Dermis blood vessel endothelial cell (primary cell): ENCODE measurements around the gene EPHB6. TPM values are rescaled to one million over a fixed set of nuclear protein-coding genes. Genes with fewer than 3 reads are reported as not detected.

ENCODE experiments used
- DNase-seq: peaks from one replicate; pipeline ENCODE4 v3.0.0; 2010
- total RNA-seq: library from RNA; depleted of rRNA; stranded (reverse); fragments of >200 nt; gene quantifications from 2 replicates; pipeline ENCODE4 v1.2.3, GENCODE V29; 2014

Gene EPHB6
- total RNA-seq, 1 donor from 2014 or later, result under 0.01 TPM

DNA sequence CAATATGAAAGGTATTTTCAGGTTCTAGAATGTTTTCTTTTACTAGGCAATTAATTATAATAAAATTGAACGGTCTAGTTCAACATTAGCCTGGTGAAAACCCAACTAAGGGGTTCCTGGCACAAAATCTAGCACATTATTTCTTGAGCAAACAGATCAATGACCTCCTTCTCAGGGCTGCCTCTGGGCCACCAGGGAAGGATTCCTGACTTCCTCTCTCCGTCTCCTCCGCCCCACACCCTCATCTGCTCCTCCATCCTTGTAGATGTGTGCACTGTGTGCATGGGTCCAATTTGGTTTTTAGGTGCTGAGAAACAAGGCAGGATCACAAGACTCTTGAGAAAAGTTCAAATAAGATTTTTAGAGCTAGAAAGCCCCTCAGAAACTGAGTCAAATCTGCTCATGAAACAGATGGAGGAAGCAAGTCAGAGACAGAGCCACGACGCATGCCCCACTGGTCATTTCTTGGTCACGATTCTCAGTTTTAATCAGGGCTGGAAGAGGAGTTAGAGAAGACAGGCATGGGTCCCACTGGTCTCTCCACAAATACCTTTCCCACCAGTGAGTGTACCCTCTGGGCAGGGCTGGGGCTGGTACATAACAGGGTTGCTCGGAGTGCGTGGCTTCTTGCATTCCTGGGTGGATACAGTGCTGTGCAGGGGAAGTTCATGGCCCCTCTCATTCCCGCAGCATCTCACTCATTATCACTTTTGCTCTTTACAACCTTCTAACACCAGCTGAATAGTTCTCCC is 26.9 kb downstream of the EPHB6 start:
- no peak for DNase-seq

DNA sequence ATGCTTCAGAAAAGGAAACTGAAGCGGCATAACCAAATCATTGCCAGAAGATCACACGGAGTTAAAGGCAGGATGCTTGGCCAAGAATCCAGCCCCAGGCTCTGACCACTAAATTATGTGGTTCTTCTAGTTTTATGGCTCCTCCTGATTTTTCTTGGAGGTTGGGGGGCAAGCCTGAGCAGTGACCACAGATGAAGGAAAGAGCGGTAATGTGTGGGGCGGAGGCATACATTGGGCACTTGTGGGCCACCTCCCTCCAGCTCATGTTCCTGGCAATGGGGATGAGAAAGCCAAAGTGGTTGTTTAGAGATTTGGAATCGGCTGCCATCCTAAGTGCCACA is 27.4 kb downstream of the EPHB6 start:
- no peak for DNase-seq

DNA sequence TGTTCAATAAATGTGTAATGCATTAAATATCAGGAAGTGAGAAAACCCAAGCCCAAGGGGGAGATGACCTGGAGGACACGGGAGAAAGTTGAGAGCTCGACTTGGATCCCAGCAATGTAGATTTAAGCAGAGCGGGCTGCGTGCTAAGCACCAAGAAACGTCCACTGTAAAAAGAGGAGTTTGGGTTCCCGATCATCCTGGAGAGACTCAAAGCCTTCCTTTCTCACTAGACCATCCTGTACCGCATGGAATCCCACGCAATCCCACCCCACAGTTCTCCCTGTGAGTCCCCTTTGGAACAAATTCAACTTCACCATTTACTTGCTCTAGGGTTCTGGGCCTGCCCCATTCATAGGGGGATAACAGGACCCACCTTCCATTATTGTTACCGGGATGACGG is 28.3 kb downstream of the EPHB6 start:
- DNase-seq, result no peak

DNA sequence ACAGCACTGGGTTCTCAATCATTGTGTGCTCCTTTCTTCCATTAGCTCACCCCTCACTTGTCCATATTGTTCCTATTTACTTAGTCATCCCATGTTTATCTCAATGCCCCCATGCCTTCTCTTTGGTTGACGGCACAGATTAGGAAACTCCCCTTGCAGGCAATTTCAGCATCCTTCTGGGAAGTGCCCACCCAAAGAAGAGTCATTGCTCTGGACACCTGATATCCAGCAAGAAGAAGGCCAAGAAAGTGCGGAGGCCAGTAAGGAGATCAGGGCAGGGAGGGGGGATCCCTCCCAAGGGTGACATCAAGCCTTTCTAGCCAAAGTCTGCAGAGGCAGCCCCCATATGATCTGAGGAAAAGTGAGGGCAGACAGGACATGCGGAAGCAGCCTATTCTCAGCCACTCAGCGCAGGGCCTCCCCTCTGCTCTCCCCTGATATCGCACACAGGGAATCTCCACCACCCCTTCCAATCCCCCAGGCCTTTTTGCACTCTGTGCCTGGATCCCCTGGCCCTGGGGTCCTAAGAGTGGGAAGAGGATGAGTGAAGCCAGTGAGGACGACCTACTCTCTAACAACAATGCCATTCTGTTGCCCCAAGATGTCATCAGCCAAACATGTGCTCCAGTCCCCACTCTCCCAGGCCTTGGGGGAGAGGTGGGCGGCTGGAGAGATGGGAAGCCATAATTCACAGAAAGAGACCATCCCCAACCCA is 28.9 kb downstream of the EPHB6 start:
- no peak for DNase-seq

DNA sequence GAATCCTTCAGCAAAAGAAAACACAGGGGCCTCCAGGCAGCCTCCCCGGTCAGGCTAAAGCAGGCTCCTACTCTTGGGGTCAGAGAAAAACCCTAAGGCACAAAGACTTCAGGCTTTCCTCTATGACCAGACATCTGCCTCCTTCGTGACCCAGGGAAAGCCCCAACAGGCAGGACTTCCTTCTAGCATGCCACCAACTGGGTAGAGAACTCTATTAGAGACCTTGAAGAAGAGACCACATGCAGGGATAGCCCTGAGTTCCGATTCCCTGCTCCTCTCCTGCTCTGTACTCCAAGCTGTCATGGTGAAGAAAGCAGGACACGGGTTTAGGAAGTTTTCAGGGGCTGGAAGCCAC is 29.4 kb downstream of the EPHB6 start:
- no peak for DNase-seq

DNA sequence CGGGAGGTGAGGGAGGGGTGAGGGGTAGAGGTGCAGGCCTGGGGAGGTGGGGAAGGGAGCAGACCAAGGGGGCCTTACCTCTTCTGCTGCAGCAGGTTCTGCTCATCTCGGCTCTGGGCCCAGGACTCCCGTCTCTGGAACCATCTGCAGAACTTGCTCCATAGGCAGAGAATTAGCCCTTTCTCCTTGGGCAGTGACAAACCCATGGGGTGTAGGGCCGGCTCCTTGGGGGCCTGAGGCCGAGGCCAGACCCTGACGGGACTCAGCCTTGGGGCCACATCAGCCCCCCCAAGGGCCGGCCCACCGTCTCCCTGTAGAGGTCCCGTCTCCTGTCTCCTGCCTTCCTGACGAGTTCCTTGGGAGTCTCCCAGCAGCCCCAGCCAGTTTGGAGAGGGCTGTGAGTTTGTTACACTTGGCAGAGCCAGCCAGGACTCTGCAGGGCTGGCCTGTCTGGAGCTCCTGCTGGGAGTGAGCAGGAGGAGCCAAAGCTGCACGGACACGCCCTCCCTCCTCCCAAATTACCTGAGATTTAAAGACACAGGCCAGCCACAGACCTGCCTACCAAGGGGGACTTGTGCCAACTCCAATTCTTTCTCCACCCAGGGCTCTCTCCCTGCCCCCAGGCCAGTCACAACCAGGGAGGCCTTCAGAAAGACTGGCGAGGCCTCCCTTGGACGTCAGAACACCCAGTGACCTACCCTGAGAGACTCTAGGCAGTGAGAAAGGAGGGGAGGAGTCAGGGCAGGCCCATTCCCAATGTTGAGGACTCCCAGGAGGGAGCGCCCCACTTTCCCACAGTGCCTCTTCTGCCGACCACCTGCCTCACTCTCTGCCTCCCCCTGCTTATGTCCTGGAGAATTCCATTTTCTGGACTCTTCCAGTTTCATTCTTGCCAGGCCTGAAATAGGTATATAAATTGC is 30.7 kb downstream of the EPHB6 start, which contains the start of gene TRPV6:
Gene TRPV6, minus strand, starts transcription at position 435 of the 920 bp plus-strand sequence.
- no peak for DNase-seq

DNA sequence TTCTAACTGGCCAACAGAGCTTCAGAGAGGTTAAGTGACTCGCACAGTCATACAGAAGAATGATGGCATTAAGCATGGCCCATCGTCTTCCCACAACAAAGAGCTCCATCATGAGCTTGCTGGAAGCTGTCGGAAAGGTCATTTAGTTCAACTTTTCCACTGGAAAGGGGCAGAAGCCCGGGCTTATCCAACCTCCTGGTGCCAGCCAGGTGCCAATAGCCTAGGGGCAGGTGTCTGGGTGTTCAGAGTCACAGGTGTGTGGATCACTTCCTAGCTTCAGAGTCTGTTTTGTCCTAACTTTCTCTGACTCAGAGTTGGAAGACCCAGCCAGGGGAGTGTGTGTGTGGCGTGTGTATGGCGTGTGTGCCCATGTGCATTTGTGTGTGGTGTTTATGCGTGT is 32.0 kb downstream of the EPHB6 start:
- DNase-seq, result no peak

DNA sequence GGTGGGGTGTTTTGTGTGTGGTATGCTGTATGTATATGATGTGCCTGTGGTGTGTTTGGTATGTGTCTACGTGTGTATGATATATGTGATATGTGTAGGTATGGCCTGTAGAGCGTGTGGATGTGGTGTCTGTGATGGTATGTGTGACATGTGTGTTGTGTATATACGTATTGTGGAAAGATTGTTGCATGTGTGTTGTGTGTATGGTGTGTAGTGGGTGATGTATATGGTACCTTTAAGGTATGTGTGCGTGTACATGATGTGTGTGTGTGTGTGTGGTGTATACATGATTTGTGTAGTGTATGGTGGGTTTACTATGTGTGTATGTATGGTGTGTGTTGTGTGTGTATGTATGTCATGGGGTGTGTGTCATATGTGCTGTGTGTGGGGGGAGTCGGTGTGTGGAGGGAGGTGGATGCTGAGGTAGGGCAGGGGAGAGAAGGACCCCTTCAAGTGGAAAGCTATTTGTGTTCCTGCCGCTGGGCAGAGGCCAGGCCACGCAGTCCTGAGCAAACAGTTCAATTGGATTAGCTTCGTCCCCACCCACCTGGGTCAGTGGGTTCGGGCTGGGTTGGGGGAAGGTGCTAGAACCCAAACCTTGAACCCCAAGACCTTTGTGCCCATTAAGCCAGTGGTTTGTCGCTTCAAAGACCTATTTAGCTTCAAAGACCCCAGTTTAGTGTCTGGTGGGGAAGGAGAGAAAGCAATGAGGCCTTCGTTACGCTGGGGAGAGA is 32.6 kb downstream of the EPHB6 start:
- DNase-seq, result no peak

DNA sequence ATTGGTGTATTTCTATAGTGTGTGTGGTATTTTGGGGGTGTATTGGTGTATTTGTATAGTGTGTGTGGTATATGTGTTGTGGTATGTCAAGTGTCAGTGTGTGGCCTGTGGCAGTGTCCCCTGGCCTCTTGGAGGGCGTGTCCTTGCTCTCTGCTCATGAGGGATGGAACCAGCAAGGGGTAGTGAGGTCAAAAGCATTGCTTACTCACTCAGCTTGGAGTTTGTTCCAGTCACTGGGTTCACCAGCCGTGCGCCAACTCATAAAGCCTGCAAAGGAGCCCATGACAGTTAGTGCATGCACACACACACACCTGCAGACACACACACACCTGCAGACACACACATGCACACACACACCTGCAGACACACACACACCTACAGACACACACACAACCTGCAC is 34.9 kb downstream of the EPHB6 start:
- no peak for DNase-seq

DNA sequence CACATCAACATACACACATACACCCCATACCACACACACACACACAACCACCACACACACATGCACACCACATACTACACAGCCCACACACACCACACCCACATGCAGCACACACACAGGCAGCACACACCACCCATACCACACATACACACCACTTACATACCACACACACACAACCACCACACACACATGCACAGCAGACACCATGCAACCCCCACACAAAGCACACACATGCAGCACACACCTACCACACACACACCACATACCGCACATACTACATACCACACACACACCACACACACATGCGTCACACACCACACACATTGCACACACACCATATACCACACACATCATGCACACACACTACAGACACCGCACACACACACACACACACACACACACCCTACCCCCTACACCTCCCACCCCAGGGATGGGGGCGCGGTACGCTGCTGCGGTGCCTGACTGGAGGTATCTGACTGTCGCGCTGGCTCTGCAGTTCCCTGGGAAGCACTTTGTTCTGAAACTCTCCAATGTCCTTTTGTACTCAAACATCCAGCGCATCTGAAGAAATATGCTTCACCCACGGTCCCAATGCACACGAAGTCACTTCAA is 36.1 kb downstream of the EPHB6 start:
- DNase-seq, result no peak

DNA sequence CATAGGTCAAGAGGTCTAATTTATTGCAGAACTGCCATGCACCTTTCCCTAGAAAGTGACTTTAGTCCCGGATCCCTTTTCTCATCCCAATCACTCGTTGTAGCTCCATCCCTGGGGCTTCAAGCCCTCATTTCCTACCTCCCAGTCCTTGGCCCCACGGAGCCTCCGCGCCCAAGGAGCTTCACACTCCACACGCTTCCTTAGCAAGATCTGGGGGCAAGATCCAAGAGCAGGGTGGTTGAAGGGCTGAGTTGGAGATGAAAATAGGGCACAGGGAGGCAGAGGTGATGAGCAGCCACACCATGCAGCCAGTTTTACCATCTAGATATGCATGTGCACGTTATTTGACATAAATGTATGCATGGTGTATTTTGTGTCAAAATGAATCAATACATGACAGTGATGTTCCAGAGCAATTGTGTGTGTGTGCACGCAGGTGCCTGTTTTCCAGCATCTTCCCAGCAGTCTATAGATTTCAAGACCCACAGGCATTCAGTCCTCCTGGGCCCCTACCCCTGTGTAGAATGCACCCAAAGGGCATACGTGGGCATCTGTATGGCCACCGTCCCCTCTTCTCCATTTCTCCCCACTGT is 36.7 kb downstream of the EPHB6 start:
- no peak for DNase-seq

DNA sequence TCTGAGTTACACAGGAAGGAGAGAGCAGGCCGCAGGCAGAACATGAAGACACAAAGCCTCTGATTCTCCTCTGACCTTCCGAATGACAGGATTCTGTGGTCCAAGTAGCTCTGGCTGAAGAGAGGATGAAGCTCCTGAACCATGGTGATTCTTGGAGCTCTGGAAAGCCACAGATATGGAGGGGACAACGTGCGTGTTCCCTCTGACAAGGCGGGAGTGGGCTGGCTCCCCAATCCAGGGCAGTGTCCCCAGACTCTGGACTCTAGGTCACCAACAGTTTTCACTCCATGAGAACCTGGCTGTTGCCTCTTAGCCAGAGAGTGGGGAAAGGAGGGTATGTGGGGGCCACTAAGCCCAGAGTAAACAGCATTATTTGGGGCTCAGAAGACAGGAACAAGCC is 38.1 kb downstream of the EPHB6 start:
- no peak for DNase-seq

DNA sequence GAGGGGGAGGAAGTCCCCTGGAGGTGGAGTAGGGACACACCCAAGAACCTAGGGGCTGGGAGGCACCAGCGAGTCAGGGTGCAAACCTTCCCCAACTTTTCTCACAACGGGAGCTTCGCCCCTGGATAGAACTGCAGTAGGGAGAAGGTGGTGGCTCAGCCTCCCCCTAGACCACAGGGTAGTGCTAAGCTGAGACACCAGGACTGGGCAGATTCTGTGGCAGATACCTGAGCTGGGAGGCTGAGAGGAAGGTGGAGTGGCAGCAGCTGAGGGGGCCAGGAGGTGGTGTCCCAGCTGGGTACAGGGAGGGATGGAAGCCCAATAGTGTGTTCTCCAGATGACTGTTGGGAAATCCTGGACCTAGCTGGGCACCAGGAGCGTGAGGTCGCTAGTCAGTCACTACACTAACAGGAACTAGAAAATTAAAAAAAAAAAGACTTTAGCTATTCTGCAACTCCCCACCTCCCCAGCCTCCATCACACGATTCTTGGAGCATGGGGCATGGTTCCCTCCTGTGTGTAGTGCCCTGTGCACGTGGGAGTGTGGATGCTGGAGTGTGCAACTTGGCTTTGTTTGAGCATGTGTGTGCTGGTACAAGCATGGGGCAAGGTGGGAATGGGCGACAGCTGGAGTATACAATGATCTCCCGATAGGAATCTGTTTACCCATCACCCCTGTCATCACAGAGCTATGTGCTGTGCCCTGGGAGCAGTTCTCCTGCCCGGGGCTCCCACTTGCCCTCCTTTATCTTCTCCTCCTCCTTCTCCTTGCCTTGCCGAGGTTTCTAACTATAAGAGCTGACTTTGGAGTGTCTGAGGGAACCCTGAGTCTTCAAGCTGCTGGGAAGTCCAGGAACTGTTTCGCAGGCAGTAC is 39.5 kb downstream of the EPHB6 start:
- DNase-seq, result no peak

DNA sequence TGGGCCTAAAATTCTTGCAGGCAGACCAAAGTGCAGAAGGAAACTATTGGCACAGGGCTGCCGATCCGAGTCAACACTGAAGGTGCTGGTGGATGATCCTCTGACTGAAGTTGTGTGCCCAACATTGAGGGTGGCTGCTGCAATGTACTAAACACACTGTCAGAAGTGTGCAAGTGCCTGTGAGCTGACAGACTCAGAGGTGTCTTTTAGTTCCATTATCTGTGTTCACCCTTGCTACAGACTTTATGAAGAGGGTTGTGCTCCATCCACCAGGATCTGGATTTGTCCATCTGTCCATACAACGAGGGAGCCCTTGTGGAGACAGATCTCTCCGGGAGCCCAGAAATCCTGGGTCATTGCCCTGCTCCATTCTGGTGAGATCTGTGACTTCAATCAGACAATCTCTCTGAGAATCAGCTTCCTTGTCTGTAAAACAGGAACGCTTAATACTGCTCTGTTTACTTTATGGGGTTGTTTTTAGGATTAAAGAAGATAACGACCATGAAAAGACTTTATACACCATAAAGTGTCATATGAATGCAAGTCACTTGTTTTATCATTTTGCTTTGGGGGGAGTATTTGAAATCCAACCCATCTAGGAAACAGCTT is 40.2 kb downstream of the EPHB6 start:
- no peak for DNase-seq

DNA sequence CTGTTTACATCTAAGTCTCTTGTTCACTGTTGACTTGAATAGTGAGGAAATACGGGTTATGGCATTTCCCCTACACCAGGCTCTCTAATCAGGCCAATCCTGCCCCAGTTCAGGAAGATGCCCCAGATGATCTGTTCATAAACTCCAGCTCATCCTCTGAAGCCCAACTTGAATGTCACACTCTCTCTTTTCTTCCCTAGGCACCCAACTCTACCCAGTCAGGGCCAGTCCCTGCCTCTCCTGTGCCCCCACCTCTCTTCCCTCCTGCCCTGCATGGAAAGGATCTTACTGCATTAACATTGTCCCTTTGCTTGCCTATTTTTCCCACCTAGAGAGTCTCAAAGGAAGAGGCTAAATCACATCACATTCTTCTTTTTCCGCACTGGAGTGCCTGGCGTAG is 41.3 kb downstream of the EPHB6 start:
- DNase-seq, result no peak

DNA sequence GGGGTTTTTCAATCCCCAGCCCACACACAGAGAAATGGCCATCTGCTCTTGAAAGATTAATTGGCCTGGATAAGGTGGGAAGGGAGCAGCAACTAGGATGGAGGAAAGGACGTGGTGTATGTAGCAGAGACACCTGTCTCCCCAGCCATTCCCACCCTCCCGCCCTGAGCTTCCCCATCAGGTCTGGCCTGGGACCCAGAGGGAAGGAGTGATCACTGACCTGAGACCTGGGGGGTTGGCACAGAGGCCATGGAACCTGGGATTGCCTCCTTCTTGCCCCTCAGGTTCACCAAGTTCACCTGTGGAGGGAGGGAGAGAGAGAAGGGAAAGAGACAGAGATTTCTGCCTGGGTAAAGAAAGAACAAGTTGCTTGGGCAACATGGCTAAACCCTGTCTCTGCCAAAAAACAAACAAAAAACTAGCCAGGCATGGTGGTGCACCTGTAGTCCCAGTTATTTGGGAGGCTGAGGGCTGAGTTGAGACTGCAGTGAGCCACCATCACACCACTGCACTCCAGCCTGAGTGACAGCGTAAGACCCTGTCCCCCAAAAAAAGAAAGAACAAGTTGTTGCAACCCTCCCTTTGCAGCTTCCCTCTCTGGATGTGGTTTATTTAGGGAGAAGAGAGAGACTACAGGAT is 42.0 kb downstream of the EPHB6 start:
- no peak for DNase-seq

DNA sequence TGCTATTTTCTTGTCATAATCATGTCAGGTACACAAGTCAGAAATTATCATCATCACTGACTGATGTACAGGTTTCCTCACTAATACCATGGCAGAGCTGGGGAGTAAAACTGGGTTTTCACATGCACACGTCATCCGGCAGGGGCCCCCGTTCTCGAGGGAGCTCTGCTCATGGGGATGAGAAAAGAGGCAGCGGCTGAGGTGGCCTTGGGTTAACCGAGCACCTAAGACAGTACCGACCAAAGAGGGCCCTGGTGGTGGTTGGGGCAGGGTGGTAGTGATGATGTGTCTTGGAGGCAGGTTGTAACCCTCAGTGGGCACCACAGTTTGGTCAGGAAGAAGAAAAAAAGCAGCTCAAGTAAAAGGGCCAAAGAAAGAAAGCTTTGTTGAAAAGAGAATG is 42.8 kb downstream of the EPHB6 start:
- no peak for DNase-seq

DNA sequence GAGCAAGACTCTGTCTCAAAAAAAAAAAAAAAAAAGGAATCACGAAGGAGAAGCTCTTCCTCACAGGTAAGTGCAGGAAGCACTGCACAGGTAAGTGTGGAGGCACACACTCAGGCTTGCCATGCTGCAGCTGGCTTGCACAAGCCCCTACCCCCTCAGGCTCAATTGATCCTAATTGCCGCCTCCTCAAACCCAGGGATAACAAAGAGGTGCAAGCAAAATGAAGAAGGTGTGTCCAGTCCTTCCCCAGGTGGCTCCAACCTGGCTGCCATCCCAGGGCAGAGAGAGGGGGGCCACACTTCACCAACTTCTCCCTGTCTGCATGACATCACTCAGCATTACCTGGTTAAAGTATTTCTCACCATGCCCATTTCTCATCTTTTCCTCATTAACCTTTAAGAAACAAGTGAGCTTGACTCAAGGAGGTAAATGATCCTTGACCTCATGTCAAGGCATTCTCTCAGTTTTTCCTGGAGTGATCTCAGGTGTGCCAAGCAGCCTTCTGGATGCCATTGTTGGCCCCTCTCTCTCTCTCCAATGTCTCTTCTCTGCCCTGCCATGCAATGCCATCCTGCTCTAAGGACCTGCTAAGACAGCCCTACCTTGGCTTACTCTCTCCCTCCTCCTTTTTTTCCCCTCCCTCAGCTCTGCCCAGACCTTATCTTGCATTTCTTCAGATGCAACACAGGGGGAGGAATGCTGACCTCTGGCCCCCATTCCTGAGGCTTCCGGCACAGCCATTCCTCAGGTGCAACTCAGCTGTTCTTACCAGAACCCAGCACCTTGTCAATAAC is 43.7 kb downstream of the EPHB6 start:
- DNase-seq, result no peak

DNA sequence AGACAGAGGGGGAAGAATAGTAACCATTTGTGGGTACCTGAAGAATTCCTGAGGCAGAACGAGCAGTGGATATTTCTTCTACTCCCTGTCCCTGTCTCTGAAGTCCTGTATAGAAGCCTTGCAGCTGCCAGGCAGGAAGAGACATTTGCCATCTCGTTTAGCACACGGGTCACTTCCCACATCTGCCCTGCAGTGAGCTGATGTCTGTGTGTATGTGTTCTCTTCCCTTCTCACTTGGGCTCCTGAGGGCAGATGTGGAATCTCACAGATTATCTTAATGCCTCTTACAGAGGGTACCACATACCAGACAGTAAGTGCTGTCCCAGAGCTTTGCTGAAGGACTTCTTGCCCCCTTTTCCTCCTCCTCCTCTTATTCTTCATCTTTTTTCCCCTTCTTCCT is 44.8 kb downstream of the EPHB6 start:
- DNase-seq, result no peak
